Gastroesophageal sphincter (tissue), 4 donors: ENCODE data around the gene KLF5. TPM values are rescaled to one million over a fixed set of nuclear protein-coding genes. Genes with fewer than 3 reads are reported as not detected.

Experiments used
- ATAC-seq: fragments of 150-250 bp; one replicate; pipeline ENCODE4 v1.9.1; 2016; ENCODE audit warnings: mild to moderate bottlenecking, moderate library complexity
- H3K27ac ChIP-seq, 4 donors: fragments of 200-600 bp; sonication (generic) in 3 of 4; 1 replicate in 3 of 4; 2 replicates in 1 of 4; pipeline ENCODE4 v1.5.1; 2016 to 2019
- H3K27me3 ChIP-seq: fragments of 200-600 bp; sonication (generic); one replicate; pipeline ENCODE4 v1.5.1; 2019
- H3K36me3 ChIP-seq, 2 donors: fragments of 200-600 bp; sonication (generic); one replicate each; pipeline ENCODE4 v1.5.1; 2019; ENCODE audit warnings: control low read depth in 1 of 2
- H3K4me1 ChIP-seq, 3 donors: fragments of 200-600 bp; sonication (generic); 1 replicate in 2 of 3; 2 replicates in 1 of 3; pipeline ENCODE4 v1.5.1; 2016 to 2019; ENCODE audit warnings: control low read depth in 2 of 3
- H3K4me3 ChIP-seq, 2 donors: fragments of 200-600 bp; sonication (generic); one replicate each; pipeline ENCODE4 v1.5.1; 2019; ENCODE audit warnings: mild to moderate bottlenecking in 1 of 2, moderate library complexity in 1 of 2
- H3K9me3 ChIP-seq, 3 donors: fragments of 200-600 bp; sonication (generic); one replicate each; pipeline ENCODE4 v1.5.1; 2017 to 2019; ENCODE audit warnings: control low read depth in 2 of 3
- CTCF ChIP-seq, 4 experiments: fragments of 200-600 bp in 2 of 4; fragments of 450-650 bp in 2 of 4; sonication (generic) in 1 of 4; IDR thresholded peaks; one replicate each; pipeline ENCODE4 v1.5.1; 2017 to 2019; ENCODE audit warnings: antibody characterized with exemption in 4 of 4, mild to moderate bottlenecking in 2 of 4, moderate library complexity in 2 of 4
- EP300 ChIP-seq: sonication (generic); formaldehyde crosslinking; IDR thresholded peaks from one replicate; pipeline ENCODE4 v1.6.1; 2017; ENCODE audit warnings: antibody characterized with exemption, mild to moderate bottlenecking
- POLR2A ChIP-seq, 2 donors: fragments of 450-650 bp; IDR thresholded peaks; one replicate each; pipeline ENCODE4 v1.6.1; 2017; ENCODE audit warnings: antibody characterized with exemption in 2 of 2, mild to moderate bottlenecking in 2 of 2, moderate library complexity in 1 of 2
- POLR2AphosphoS5 ChIP-seq: sonication (generic); formaldehyde crosslinking; IDR thresholded peaks from one replicate; pipeline ENCODE4 v1.6.1; 2017; ENCODE audit warnings: antibody characterized with exemption
- WGBS, 2 donors: methylation state at CpG; one replicate each; pipeline ENCODE4 v1.1.5; 2018; ENCODE audit warnings: low coverage in 1 of 2; 5-methylcytosine and 5-hydroxymethylcytosine counted together
- small RNA-seq, 4 donors: library from RNA; depleted of rRNA; stranded (forward); fragments of <200 nt; gene quantifications; one replicate each; pipeline ENCODE3, GENCODE V24; 2016
- total RNA-seq, 4 donors: library from RNA; depleted of rRNA; stranded (reverse); fragments of >200 nt; gene quantifications; one replicate each; pipeline ENCODE4 v1.1.0, GENCODE V29; 2016

The KLF5 gene
- total RNA-seq, 4 donors from 2014 or later, result 2.5 to 22.7 (median 4.9) TPM

- Histone ChIP-seq H3K36me3 (no peaks in the 10 kb centered on the region), H3K27ac (no peak overlapping the region), H3K27me3 (no peaks in the 10 kb centered on the region), H3K9me3 (no peaks in the 10 kb centered on the region), H3K4me1 (no peaks in the 10 kb centered on the region), H3K4me3 (no peak overlapping the region)
- no peak for TF ChIP-seq POLR2AphosphoS5
- no peak for TF ChIP-seq POLR2A (IDR thresholded peaks at IDR 0.05)
- TF ChIP-seq EP300, result no peak
- no peak for TF ChIP-seq CTCF (IDR thresholded peaks at IDR 0.05)
- 77 to 83% methylated on average over 3 of the region's 3 CpGs for WGBS, 2 donors
- ATAC-seq, result no peak
Measured at GRCh38 chr13:73111331-73111730, 52.5 kb downstream of the KLF5 start.

- H3K27ac ChIP-seq, result no peak overlapping the region
- ATAC-seq, result no peak
- no peaks in the 10 kb centered on the region for H3K27me3 ChIP-seq
- H3K36me3 ChIP-seq, result no peaks in the 10 kb centered on the region
- H3K4me1 ChIP-seq, result no peaks in the 10 kb centered on the region
- TF ChIP-seq POLR2A (IDR thresholded peaks at IDR 0.05) (no peak), EP300 (no peak), POLR2AphosphoS5 (no peak), CTCF (IDR thresholded peaks at IDR 0.05) (no peak)
- H3K4me3 ChIP-seq, result no peak overlapping the region
- 80 to 92% methylated on average over 1 to 3 of the region's 3 CpGs for WGBS, 2 donors
- no peaks in the 10 kb centered on the region for H3K9me3 ChIP-seq
Measured at GRCh38 chr13:73119612-73120011, 60.8 kb downstream of the KLF5 start.

Small RNAs within 50 kb of the gene (small RNA-seq; reads per million reads assigned to genes)
- 0 reads per million in 4 donors for gene RNU6-66P
